Astrocyte (in vitro differentiated cells and primary cell): ENCODE measurements around the gene RUNX1.

ENCODE experiments used
- EZH2 ChIP-seq: IDR thresholded peaks from 2 replicates; pipeline ENCODE4 v1.6.1; 2012; ENCODE audit warnings: mild to moderate bottlenecking, low read length, inconsistent platforms; ENCODE audit not compliant: insufficient read depth
- TF ChIP-seq, protein P1 (sequence below): IDR thresholded peaks from 2 replicates; pipeline ENCODE4 v1.5.1; 2011; ENCODE audit warnings: low read depth, mild to moderate bottlenecking, inconsistent platforms, low read length, moderate library complexity; ENCODE audit not compliant: insufficient read depth

DNA sequence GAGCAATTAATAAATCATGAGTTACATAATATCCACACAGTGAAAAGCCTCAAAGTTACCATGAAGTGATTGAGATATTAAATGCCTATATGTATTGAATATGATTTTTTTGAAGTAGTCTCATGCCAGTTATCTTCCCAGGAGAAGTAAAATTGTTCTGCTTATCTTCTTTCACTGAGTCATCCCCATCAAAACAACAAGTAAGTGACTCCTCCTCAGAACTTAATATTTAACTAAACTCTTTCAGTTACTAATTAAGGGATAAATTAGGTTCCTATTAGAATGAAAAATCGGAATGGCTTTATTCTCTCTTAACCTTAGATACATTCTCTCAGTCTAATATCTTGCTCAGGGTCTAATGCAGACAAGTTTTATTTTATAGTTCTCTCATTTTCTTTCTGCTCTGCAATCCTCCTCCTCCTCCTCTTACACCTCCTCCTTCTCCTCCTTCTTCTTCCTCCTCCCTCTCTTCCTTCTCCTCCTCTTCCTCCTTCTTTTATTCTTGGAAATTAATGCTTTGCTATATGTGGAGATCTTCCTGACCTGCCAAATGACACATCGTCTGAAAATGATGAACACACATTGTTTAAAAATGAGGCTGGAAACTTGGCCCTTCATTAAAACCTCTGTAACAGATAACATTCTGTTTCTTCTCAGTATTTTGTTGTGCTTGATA, 110.9 kb downstream of the RUNX1 start:
- TF ChIP-seq, protein P1, sequence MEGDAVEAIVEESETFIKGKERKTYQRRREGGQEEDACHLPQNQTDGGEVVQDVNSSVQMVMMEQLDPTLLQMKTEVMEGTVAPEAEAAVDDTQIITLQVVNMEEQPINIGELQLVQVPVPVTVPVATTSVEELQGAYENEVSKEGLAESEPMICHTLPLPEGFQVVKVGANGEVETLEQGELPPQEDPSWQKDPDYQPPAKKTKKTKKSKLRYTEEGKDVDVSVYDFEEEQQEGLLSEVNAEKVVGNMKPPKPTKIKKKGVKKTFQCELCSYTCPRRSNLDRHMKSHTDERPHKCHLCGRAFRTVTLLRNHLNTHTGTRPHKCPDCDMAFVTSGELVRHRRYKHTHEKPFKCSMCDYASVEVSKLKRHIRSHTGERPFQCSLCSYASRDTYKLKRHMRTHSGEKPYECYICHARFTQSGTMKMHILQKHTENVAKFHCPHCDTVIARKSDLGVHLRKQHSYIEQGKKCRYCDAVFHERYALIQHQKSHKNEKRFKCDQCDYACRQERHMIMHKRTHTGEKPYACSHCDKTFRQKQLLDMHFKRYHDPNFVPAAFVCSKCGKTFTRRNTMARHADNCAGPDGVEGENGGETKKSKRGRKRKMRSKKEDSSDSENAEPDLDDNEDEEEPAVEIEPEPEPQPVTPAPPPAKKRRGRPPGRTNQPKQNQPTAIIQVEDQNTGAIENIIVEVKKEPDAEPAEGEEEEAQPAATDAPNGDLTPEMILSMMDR = no peak
- no peak for TF ChIP-seq EZH2
